ENCODE measurements around the gene PBXIP1.

PBXIP1 gene

DNA sequence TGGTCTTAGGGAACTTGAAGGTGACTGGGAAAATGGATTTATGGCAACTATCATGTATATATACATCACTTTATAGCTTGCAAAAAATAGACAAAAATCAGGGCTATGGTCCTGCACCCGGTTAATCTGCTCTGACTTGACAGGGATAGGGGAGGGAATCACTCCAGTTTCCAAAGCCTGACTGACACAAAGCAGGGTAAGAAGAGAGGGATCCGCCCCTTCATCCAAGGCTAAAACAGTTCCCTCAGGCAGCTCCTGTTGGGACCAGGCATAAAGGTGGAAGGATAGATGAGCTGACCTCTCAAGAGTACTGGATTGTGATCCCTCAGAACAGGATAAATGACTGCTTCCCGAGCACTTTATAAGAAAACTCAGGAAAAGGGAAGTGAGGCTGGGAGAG, 1.4 kb downstream of the PBXIP1 start:
- DNase-seq = peak; percentile 24

DNA sequence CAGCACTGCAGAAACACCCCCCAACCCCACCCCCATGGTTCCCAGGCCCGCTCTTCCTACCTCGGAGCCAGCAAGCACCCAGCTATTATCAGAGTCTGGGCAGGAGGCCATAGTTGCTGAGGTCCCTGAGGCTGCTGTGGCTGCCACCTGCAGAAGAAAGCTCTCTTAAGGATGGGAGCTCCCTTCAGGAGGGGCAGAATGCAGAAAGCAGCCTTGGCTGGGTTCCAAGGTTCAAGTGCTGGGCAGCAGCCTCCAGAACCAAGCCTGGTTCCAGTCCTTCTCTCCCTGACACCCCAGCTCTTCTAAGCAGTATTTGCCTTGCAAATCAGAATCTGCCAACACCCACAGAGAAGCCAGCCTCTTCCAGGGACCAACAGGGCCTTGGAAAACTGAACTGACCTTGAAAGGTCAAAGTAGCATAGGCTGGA, 2.3 kb downstream of the PBXIP1 start:
- peak; percentile 34 for DNase-seq

DNA sequence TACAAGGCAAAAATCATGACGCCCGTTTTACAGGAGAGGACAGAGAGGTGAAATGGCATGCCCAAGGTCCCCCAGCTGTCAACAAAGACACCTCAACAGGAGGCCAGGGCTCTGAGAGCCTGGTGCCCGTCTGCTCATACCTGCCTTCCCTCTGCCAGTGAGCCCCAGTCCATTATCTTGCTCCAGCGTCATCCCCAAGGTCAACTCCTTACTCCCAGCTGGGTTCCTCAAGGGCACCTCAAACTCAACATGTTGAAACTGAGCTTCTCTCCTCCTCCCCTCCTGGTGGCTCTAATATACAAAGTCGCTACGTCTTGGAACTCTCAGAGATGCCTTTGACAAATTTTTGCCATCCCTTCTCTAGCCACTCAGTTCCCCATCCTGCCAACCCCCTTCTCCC, 3.2 kb downstream of the PBXIP1 start:
- DNase-seq = no peak

DNA sequence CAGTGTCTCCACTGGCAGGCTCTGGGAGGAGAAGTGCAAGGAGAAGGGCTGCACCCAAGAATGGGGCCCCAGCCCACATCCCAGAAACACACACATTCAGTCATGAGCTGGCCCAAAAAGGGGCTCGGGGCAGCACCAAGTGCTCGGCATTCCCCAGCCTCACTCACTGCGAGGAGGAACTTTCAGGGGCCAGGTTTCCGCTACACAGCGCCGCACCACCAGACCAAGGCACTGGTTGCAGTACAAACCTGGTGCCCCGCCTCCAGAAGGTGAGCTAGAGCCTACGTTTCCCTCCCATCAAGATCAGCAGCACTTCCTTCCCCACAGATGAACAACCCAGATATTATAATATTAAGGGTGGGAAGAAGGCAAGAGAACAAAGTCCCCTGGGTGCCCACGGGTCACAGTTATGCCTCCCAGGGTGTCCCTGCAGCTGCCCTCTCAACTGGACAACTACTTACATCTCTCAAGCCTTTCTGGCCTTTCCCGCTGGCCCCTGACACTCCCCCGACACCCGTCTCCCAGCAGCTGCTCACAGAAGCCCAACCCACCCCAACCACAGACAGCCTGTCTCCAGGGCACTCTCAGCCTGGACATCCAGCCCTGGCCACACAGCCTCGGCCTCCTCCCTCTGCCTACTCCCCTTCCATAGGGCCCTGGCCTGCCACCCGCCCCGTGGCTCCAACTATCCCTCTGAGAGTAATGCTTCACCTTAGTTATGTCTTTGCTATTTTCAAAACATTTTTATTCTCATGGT, 3.8 kb downstream of the PBXIP1 start:
- peak; percentile 81 for DNase-seq

DNA sequence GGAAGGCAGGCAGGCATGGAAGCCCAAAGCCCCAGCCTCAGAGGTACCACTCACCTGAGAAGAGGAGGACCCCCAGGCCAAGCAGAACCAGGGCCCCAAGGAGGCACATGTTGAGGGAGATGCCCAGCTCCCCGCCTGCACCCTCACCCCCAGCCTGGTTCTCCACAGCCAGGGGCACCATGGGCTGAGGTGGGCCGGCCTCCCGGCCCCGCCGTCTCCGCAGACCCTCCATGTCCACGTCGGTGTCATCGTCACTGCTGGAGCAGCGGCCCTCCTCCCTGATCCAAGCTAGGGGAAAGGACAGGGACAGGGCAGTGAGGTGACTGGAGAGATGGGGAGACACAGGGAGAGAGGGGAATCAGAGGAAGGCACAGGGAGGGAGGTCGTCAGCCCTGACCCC, 7.8 kb downstream of the PBXIP1 start:
- DNase-seq = no peak

DNA sequence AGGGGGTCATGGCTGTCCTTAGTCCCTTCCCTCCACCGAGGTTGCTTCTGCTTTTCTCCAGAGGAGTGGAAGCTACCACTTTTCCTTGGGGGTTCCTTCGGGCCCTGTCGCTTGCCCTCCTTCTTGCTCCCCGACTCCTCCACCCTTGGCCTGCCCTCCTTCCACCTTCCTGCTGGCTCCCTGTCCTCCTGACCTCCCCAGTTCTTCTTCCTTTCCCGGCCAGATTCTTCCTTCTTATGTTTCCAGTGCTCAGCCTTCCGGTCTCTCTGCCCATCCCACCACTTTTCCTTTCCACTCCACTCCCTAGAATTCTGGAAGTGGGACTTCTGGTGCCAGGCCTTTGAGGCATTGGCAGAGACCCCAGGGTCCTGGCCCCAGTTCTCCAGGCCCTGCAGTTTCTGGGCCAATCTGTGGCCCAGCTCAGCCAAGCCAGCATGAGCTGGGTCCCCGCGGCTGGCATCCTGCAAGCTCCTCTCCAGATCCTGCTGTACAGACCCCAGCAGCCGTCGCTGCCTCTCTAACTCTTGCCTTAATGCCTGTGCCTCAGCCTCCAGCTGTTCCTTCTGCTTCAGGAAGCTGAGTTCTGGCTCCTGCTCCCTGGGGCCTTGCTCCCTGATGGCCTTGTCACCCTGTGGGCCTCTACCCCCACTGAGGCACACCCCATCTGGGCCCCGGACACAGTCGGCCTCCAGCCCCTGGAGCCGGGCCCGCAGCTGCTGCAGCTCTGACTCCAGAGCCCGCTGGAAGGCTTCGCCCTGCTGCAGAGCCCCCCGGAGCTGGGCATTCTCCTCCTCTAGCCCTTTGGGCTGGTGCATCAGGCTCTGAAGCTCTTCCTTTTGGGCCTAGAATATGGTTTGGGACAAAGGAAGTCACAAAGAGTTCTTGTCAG, 9.7 kb downstream of the PBXIP1 start:
- no peak for DNase-seq

DNA sequence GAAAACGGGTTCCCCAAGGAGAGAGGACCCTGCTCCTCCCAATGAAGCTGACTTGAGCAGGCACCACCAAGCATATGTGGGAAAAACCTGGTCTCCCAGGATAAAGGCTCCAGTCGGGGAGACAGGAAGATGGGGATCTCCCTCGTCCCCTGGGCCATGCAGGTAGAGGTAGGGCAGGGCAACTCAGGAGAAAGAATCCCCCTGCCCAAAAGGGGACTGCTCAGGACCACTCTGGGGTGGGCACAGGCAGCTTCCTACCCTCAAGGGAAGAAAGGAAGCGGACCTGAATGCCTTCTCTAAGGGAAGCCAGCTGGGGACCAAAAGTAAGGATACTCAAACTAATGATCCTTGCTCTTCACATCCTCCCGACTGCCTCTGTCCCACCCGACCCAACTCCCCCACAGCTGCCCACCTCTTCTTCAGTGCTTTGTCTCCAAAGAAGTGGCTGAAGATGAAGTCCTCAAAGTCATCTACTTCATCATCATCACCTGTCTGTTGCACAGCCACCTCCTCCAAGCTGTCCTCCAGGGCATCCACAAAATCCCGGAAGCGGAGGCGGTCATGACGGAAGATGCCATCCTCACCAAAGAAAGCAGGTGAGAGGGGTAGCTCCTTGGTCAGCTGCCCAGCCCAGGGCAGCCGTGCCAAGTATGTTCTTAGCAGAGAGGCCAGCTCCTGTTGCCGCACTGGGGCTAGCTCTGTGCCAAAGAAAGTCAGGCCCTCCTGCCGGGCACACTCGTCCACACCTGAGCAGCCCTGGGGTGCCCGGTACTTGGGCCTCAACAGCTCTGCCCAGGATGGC, 10.5 kb downstream of the PBXIP1 start:
- no peak for DNase-seq

DNA sequence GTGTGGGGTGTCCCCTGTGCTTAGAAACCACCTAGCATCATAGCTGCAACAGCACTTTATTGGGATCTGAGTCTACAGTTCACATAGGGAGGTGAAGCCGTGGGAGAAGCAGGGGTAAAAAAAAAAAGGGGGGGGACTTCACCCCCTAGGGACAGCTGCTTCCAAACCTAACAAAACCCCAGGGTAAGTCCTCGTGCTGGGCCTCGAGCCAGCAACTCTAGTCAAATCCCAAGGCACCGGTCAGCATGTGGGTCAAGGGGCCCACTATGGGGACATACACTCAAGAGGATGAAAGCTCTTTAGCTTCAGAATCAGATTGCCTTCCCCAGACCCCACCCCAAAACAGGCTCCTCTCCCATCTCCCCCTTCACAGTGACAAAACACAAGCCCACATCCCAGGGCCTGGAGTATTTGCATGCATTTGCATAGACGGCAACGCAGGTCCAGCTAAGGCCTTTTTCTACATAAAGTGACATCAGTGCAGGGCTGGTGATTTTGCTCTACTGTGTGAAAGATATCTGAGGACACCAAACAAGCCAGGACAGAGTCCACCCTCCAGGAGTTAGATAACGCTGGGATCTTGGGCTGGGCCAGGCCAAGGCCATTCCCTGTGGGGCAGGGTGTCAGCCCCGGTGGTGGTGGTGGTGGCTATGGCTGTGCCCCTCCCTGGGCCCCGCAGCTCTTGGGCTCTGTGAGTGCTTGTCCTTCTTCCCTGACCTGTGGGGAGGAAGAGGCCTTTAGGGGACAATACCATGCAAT, 11.3 kb downstream of the PBXIP1 start:
- no peak for DNase-seq

DNA sequence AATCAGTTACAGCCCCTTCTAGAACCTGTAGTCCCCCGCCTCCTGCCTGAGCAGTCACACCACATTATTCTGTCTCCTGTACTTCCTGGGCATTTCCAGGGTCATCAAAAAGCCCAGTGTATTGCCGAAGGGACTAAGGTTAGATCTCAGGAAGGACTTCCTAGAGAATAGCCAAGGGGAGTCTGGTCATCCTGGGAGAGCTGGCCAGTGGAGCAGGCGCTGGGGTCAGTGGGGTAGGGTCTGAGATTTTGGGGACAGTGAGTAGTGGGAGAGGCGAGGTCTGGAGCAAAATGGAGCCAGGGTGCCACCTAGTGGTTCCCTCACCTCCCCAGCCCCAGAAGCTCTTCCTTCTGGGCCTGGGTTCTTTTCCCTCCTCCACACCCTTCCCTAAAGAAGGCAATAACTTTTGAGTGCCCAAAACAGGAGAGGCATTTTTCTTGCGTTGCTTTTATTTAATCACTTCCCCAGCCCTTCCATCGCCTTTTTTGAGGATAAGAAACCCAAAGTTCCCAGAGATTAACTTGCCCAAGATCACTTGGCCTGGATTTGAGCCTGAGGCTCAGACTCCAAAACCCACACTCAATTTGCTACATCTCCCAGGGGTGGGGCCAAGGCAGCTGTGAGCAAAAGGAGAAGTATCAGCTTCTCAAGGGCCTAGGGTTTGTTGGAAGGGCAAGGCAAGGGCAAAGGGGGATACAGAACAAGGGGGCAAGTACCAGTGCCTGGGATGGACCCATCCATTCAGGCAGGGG, 12.1 kb downstream of the PBXIP1 start:
- DNase-seq = peak; percentile 45

DNA sequence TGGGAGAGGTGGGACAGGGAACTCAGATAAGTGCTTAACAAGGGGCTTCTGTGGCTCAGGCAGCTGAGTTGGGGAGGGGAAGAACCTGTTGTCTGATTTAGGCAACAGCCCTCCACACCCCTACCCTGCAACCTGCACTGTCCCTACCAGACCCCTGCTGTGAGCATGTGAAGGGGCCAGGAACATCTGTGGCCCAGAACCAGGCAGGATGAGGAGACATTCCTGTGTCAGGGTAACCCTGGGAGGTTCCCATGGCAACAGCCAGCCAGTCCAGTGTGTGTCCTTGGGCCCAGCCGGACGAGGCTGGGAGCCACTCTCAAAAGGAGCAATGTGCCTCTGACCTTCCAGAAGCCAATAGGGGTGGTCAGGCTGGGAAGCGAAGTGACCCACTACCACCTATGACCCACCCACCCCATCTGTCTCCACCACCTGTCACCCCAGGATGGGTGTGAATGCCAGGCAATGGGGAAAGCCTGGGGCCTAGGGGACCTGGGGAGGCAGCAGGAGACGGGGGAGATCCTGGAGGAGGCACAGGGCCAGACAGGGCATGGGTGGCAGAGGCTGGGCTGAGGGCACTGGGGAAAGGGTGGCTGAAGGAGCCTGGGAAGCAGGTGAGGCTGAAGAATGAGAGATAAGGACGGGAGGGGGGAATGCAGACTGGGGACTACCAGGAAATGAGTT, 14.4 kb downstream of the PBXIP1 start:
- no peak for DNase-seq

DNA sequence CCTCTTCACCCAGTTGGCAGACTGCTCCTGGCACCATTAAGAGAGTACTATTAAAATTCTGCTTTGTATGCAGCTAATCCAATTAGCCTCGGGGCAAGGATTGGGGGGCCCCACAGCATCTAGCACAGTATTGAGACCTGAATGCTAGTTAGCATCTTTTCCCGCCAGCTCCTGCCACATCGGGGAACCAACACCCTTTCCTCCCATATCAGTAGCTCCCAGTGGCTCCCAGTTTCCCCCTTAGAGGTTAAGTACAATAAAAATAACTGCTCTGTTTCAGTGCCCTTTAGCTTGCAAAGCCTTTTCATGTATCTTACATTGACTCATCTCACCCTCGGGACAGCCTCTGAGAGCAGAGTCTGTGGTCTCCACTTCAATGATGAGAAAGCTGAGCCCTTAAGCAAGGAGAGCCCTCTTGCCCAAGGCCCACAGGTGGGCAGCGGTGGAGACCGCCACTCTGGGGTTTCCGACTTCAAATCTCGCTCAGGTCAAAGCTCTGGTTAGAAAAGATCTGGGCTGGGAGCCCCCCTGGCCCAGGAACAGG, 15.2 kb downstream of the PBXIP1 start:
- DNase-seq = peak; percentile 30

DNA sequence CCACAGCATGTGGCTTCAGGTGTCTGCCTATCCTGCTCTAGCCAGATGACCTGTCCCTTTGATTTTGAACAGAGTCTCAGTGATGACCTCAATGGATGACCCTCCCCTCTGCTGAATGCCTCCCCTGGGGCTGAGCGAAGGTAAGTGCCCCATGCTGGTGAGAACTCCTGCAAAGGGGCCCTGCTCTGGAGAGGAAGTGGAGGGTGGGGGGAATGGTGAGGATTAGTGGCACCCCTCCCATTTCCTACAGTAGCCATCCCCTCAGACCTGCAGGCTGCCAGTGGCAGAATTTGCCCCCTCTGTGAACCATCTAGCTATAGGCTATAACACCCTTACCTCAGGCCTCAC, 15.7 kb downstream of the PBXIP1 start:
- no peak for DNase-seq

DNA sequence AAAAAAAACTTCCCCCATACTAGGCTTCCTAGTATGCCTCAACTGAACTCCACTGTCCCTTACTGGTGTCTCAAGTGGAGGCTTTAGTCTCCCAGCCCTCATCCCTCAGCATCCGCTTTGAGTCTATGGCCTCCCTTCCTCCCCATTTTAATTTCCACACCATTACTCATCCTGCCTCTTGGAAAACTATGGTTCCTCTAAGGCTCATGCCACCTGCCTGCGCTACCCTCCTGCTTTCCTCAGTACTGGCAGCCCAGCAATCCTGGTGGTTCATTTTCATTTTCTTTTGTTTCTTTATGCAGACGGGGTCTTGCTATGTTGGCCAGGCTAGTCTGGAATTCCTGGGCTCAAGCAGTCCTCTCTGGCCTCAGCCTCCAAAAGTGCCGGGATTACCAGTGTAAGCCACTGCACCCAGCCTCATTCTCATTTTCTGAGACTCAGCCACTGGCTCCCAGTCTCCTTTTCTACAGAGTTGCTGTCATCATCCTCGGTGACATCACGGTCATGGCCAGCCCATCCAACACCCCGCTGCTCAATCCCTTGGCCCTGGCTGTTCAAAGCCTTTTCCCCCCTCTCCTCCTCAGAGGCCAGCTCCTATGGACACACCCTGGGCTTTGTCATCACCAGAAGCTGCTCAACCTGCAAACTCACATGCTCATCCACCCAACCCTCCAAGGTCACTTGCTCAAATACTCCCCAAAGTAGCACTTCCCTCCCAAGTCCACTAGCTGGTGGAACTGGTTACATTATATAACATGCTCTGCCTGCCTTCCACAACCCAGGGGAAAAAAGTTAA, 17.1 kb downstream of the PBXIP1 start:
- DNase-seq = no peak

DNA sequence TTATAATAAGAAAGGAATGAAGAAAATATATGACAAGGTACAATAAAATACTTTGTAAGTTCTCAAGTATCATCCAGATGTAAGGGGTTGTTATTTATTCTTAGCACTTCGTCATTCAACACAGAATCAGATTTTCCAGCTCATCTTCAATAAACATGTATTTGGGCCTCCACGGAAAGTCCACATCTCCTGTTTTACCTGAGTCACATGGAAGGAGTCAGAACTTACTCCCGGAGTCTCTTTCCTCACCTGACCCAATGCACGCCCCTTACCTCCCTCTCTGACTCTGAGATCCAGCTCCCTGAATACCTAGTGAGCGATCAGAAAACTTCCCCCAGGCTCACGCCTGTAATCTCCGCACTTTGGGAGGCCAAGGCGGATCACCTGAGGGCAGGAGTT, 17.9 kb downstream of the PBXIP1 start:
- DNase-seq = no peak

DNA sequence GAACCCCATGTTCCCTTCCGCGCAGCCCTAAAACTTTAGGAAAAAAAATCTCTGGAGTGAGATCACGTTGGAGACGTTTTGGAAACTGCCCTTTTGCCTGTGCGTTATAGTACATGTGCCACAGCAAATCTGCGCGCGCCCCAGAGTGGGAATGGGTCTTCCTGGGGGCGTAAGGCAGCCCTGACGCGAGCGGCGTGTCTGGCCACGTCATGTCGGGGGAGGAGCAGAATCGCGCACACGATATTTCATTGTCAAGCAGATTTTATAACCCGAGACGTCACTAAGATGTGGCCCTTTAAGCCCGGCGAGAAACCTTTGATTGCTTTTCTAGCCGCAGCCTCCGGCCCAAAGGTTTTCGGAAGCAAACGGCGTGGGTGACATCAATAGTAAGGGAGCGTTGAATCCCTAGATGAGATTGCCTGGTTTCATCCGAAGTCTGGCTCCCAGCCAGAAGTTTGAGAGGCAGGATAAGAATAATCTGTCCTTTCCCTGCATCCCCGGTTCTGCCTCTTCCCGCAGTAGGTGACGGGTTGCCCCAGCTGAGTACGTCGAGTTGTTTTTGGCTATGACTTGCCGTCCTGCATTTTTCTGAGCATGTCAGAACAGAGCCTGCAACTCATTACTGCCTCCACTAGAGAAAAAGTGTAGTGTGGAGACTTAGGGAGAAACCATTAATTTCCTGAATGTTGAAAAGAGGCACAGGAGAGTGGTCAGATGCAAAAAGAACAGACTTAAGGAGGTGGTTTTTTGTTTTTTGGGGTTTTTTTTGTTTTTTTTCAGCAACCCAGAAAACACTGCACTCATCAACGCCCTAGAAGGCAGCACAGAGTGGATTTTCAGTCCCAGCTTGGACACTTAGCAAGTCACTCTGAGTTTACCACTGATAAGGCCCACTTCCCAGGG, 18.6 kb downstream of the PBXIP1 start:
- DNase-seq = peak; percentile 94

DNA sequence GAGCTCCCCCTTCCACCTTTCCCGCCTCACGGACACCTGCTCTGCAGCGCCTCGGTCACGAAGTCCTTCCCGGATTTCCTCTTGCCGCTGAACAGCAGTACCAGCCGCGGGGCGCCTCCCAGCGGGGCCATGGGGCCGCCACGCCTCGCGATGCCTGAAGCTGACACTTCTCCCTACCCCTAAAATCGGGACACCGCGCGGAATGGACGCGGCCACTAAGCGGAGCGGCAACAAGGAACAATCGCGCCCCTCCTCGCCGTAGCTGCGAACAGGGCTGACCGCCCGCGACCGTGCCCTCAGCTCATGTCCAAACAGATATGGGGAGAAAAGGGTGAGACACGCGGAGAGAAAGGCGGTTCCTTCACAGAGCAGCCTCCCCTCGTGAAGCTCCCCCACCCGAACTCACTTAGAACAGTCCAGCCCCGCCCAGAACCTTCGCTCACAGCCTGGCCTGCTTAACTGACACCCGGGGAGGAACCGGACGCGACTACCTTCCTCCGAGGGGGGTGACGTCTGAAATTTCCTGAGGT, 19.3 kb downstream of the PBXIP1 start, which contains the start of gene PMVK:
PMVK (minus strand) TSS at position 165 of the 530 bp plus-strand sequence; CDS start at position 131, 34 bp downstream.
- DNase-seq = peak; percentile 97

DNA sequence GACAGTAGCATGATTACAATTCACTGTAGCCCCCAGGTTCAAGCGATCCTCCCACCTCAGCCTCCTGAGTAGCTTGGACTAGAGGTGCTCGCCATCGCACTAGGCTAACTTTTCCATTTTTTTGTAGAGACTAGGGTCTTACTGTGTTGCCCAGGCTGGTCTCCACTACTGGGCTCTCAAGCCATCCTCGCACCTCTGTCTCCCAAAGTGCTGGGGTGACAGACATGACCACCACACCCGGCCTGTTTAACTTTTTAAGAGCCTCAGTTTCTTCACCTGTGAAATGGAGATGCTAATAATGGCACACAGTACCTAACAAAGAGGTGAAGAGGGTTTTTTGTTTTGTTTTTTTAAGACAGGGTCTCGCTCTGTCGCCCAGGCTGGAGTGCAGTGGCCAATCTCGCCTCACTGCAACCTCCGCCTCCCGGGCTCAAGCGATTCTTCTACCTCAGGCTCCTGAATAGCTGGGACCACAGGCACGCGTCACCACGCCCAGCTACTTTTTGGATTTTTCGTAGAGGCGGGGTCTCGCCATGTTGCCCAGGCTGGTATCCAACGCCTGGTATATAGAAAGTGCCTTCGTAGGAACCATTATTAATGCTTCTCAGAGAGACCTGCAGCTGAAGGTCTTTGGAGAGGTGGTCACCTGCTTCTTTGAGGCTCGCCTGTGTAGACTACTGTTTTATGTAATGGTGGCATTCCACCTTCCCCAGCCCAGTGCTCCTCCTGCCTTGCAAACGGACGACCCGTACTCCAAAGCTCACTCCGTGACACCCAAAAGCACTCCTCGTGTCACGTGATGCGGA, 19.9 kb downstream of the PBXIP1 start:
- DNase-seq = no peak

Data from CD4-positive, alpha-beta T cell treated with Interleukin-21 for 1 hour (primary cell).